Measurements from ENCODE around the gene POU2AF3. TPM values are rescaled to one million over a fixed set of nuclear protein-coding genes. Genes with fewer than 3 reads are reported as not detected.
"Not testable (repeated sequence)": the region's sequence is repeated elsewhere in the genome, so short reads cannot be mapped to it uniquely, and the experiment has no call there.

POU2AF3 gene
- total and polyA plus RNA-seq, 2 donors (not counting 1 experiment from before 2014, with no cell fraction given): 0.07 to 0.17 TPM

GRCh38 chr11:111310723-111311122 lies 12.4 kb downstream of the POU2AF3 start:
- no peaks in the 10 kb centered on the region for H3K36me3 ChIP-seq (ENCODE audit: control insufficient read depth, insufficient read depth, low read length)
- no peak overlapping the region for H2AFZ ChIP-seq (ENCODE audit: low read length)
- H3K4me1 ChIP-seq (ENCODE audit: control insufficient read depth, extremely low read depth, insufficient read depth, low read length): no peaks in the 10 kb centered on the region
- no peaks in the 10 kb centered on the region for H4K20me1 ChIP-seq (ENCODE audit: control insufficient read depth, extremely low read depth, insufficient read depth, low read length)
- no peak overlapping the region for H3K27ac ChIP-seq (ENCODE audit: insufficient read depth, low read length)
- H3K9ac ChIP-seq (ENCODE audit: insufficient read depth, low read length): no peak overlapping the region
- TF ChIP-seq EZH2 (IDR thresholded peaks at IDR 0.05; ENCODE audit: low read length, missing control alignments): no peak
- TF ChIP-seq, protein P1, sequence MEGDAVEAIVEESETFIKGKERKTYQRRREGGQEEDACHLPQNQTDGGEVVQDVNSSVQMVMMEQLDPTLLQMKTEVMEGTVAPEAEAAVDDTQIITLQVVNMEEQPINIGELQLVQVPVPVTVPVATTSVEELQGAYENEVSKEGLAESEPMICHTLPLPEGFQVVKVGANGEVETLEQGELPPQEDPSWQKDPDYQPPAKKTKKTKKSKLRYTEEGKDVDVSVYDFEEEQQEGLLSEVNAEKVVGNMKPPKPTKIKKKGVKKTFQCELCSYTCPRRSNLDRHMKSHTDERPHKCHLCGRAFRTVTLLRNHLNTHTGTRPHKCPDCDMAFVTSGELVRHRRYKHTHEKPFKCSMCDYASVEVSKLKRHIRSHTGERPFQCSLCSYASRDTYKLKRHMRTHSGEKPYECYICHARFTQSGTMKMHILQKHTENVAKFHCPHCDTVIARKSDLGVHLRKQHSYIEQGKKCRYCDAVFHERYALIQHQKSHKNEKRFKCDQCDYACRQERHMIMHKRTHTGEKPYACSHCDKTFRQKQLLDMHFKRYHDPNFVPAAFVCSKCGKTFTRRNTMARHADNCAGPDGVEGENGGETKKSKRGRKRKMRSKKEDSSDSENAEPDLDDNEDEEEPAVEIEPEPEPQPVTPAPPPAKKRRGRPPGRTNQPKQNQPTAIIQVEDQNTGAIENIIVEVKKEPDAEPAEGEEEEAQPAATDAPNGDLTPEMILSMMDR (conservative IDR thresholded peaks at IDR 0.05 in 1 of 2, IDR thresholded peaks at IDR 0.05 in 1 of 2; ENCODE audit: low read depth in 1 of 2, low read length in 2 of 2): no peak
- no peaks in the 10 kb centered on the region for H3K79me2 ChIP-seq (ENCODE audit: control insufficient read depth, insufficient read depth, low read length)
- no peaks in the 10 kb centered on the region for H3K9me3 ChIP-seq (ENCODE audit: control insufficient read depth, insufficient read depth, low read depth, low read length)
- H3K4me3 ChIP-seq (replicated peaks in 1 of 4; ENCODE audit: control extremely low read depth in 1 of 4, insufficient read depth in 1 of 4, low read depth in 3 of 4, low read length in 4 of 4): no peak overlapping the region
- no peak overlapping the region for H3K4me2 ChIP-seq (ENCODE audit: extremely low read depth, insufficient read depth, low read length)
- H3K27me3 ChIP-seq (ENCODE audit: control insufficient read depth, insufficient read depth, low read length): peaks cover 13% of the 10 kb centered on the region
- DNase-seq (ENCODE audit: low read depth in 2 of 2): no peak

- H3K4me2 ChIP-seq (ENCODE audit: extremely low read depth, insufficient read depth, low read length): no peak overlapping the region
- no peak overlapping the region for H3K4me3 ChIP-seq (replicated peaks in 1 of 4; ENCODE audit: control extremely low read depth in 1 of 4, insufficient read depth in 1 of 4, low read depth in 3 of 4, low read length in 4 of 4)
- H3K9me3 ChIP-seq (ENCODE audit: control insufficient read depth, insufficient read depth, low read depth, low read length): no peaks in the 10 kb centered on the region
- no peak overlapping the region for H3K27ac ChIP-seq (ENCODE audit: insufficient read depth, low read length)
- peaks cover 9% of the 10 kb centered on the region for H3K27me3 ChIP-seq (ENCODE audit: control insufficient read depth, insufficient read depth, low read length)
- TF ChIP-seq, protein P1 (conservative IDR thresholded peaks at IDR 0.05 in 1 of 2, IDR thresholded peaks at IDR 0.05 in 1 of 2; ENCODE audit: low read depth in 1 of 2, low read length in 2 of 2): no peak
- TF ChIP-seq EZH2 (IDR thresholded peaks at IDR 0.05; ENCODE audit: low read length, missing control alignments): no peak
- no peak for DNase-seq (ENCODE audit: low read depth in 2 of 2)
- no peaks in the 10 kb centered on the region for H3K36me3 ChIP-seq (ENCODE audit: control insufficient read depth, insufficient read depth, low read length)
- no peak overlapping the region for H2AFZ ChIP-seq (ENCODE audit: low read length)
- no peak overlapping the region for H3K9ac ChIP-seq (ENCODE audit: insufficient read depth, low read length)
- no peaks in the 10 kb centered on the region for H4K20me1 ChIP-seq (ENCODE audit: control insufficient read depth, extremely low read depth, insufficient read depth, low read length)
- H3K79me2 ChIP-seq (ENCODE audit: control insufficient read depth, insufficient read depth, low read length): no peaks in the 10 kb centered on the region
- no peaks in the 10 kb centered on the region for H3K4me1 ChIP-seq (ENCODE audit: control insufficient read depth, extremely low read depth, insufficient read depth, low read length)
Measured at GRCh38 chr11:111312076-111312475, 13.7 kb downstream of the POU2AF3 start.

- Histone ChIP-seq H3K9ac (ENCODE audit: insufficient read depth, low read length) (no peak overlapping the region), H3K36me3 (ENCODE audit: control insufficient read depth, insufficient read depth, low read length) (no peaks in the 10 kb centered on the region), H3K9me3 (ENCODE audit: control insufficient read depth, insufficient read depth, low read depth, low read length) (no peaks in the 10 kb centered on the region), H3K4me1 (ENCODE audit: control insufficient read depth, extremely low read depth, insufficient read depth, low read length) (no peaks in the 10 kb centered on the region), H3K4me2 (ENCODE audit: extremely low read depth, insufficient read depth, low read length) (no peak overlapping the region), H2AFZ (ENCODE audit: low read length) (no peak overlapping the region), H3K79me2 (ENCODE audit: control insufficient read depth, insufficient read depth, low read length) (no peaks in the 10 kb centered on the region), H4K20me1 (ENCODE audit: control insufficient read depth, extremely low read depth, insufficient read depth, low read length) (no peaks in the 10 kb centered on the region), H3K27ac (ENCODE audit: insufficient read depth, low read length) (no peak overlapping the region), H3K4me3 (replicated peaks in 1 of 4; ENCODE audit: control extremely low read depth in 1 of 4, insufficient read depth in 1 of 4, low read depth in 3 of 4, low read length in 4 of 4) (no peak overlapping the region), H3K27me3 (ENCODE audit: control insufficient read depth, insufficient read depth, low read length) (peaks cover 12% of the 10 kb centered on the region)
- DNase-seq (ENCODE audit: low read depth in 2 of 2): no peak
- TF ChIP-seq, protein P1 (conservative IDR thresholded peaks at IDR 0.05 in 1 of 2, IDR thresholded peaks at IDR 0.05 in 1 of 2; ENCODE audit: low read depth in 1 of 2, low read length in 2 of 2): no peak
- no peak for TF ChIP-seq EZH2 (IDR thresholded peaks at IDR 0.05; ENCODE audit: low read length, missing control alignments)
Measured at GRCh38 chr11:111319296-111319695, 20.9 kb downstream of the POU2AF3 start.

DNA sequence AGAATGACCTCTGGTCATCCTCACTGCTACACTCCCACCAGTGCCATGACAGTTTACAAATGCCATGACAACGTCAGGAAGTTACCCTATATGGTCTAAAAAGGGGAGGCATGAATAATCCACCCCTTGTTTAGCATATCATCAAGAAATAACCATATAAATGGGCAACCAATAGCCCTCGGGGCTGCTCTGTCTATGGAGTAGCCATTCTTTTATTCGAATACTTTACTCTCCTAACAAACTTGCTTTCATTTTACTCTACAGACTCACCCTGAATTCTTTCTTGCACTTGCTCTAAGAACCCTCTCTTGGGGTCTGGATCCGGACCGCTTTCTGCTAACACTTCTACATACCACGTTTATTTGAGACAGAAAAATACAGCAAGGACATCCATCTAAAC lies 21.9 kb downstream of the POU2AF3 start:
- not testable (repeated sequence) for H3K36me3 ChIP-seq (ENCODE audit: control insufficient read depth, insufficient read depth, low read length); H4K20me1 ChIP-seq (ENCODE audit: control insufficient read depth, extremely low read depth, insufficient read depth, low read length); H3K27ac ChIP-seq (ENCODE audit: insufficient read depth, low read length); H3K9me3 ChIP-seq (ENCODE audit: control insufficient read depth, insufficient read depth, low read depth, low read length); H3K79me2 ChIP-seq (ENCODE audit: control insufficient read depth, insufficient read depth, low read length); H2AFZ ChIP-seq (ENCODE audit: low read length); H3K9ac ChIP-seq (ENCODE audit: insufficient read depth, low read length); H3K4me3 ChIP-seq (replicated peaks in 1 of 4; ENCODE audit: control extremely low read depth in 1 of 4, insufficient read depth in 1 of 4, low read depth in 3 of 4, low read length in 4 of 4); DNase-seq (ENCODE audit: low read depth in 2 of 2); H3K4me1 ChIP-seq (ENCODE audit: control insufficient read depth, extremely low read depth, insufficient read depth, low read length); H3K4me2 ChIP-seq (ENCODE audit: extremely low read depth, insufficient read depth, low read length)
- H3K27me3 ChIP-seq (ENCODE audit: control insufficient read depth, insufficient read depth, low read length): peaks cover 12% of the 10 kb centered on the region

Measured in fibroblast of lung (primary cell).